ENCODE results near the gene RETNLB.

GRCh38 chr3:108722724-108723123, 34.5 kb downstream of the RETNLB start:
- no peak for TF ChIP-seq POLR2A (IDR thresholded peaks at IDR 0.05)
- no peak for TF ChIP-seq CTCF (IDR thresholded peaks at IDR 0.05)

Data from lower leg skin (tissue), 3 donors.